Karpas-422 (cell line): ENCODE results near the gene PAK2. TPM values are rescaled to one million over a fixed set of nuclear protein-coding genes. Genes with fewer than 3 reads are reported as not detected.
A peak's percentile ranks its signal among the peaks of the same experiment; 100 is the strongest.
"Not testable (repeated sequence)": the region's sequence is repeated elsewhere in the genome, so short reads cannot be mapped to it uniquely, and the experiment has no call there.

Experiments
- DNase-seq: peaks from one replicate; pipeline ENCODE4 v3.0.0-alpha.2; 2015
- H2AFZ ChIP-seq: fragments of 200-600 bp; sonication (generic); 2 replicates; pipeline ENCODE4 v1.6.1; 2014; ENCODE audit warnings: antibody characterized with exemption, low read length, mixed read lengths
- H3K27ac ChIP-seq: fragments of 200-600 bp; sonication (generic); 2 replicates; pipeline ENCODE4 v1.5.1; 2014; ENCODE audit warnings: mild to moderate bottlenecking, low read length, moderate library complexity
- H3K27me3 ChIP-seq: fragments of 200-600 bp; sonication (generic); 2 replicates; pipeline ENCODE4 v1.6.1; 2014; ENCODE audit warnings: low read length, mixed read lengths
- H3K36me3 ChIP-seq: fragments of 200-600 bp; sonication (generic); 2 replicates; pipeline ENCODE4 v1.6.1; 2014; ENCODE audit warnings: low read length, mixed read lengths; ENCODE audit not compliant: insufficient read depth
- H3K4me1 ChIP-seq: fragments of 200-600 bp; sonication (generic); 2 replicates; pipeline ENCODE4 v1.6.1; 2014; ENCODE audit warnings: mild to moderate bottlenecking, low read length, mixed read lengths
- H3K4me2 ChIP-seq: fragments of 200-600 bp; sonication (generic); 2 replicates; pipeline ENCODE4 v1.6.1; 2014; ENCODE audit warnings: low read length, low read depth, mild to moderate bottlenecking; ENCODE audit not compliant: poor library complexity, severe bottlenecking
- H3K4me3 ChIP-seq: fragments of 200-600 bp; sonication (generic); 2 replicates; pipeline ENCODE4 v1.5.1; 2014; ENCODE audit warnings: mild to moderate bottlenecking, antibody characterized with exemption, low read length, mixed read lengths
- H3K79me2 ChIP-seq: fragments of 200-600 bp; sonication (generic); 2 replicates; pipeline ENCODE4 v1.6.1; 2014; ENCODE audit warnings: mild to moderate bottlenecking, low read length, mixed read lengths
- H3K9ac ChIP-seq: fragments of 200-600 bp; sonication (generic); 2 replicates; pipeline ENCODE4 v1.6.0; 2014; ENCODE audit warnings: low read length
- H3K9me2 ChIP-seq: fragments of 200-600 bp; sonication (generic), shearing (Covaris generic); replicated peaks from 2 replicates; pipeline ENCODE4 v1.6.0; 2014; ENCODE audit warnings: mild to moderate bottlenecking, low read length, moderate library complexity; ENCODE audit not compliant: insufficient read depth
- H3K9me3 ChIP-seq: fragments of 300-700, 200-600 bp; sonication (generic); 2 replicates; pipeline ENCODE4 v1.6.1; 2014; ENCODE audit warnings: low read length, mixed read lengths
- H4K20me1 ChIP-seq: fragments of 200-600 bp; sonication (generic); 2 replicates; pipeline ENCODE4 v1.6.1; 2014; ENCODE audit warnings: mild to moderate bottlenecking, antibody characterized with exemption, low read length, low read depth; ENCODE audit not compliant: insufficient read depth
- total RNA-seq: library from RNA; depleted of rRNA; stranded (reverse); fragments of >200 nt; shearing (Covaris generic); gene quantifications from 2 replicates; pipeline ENCODE4 v1.2.3, GENCODE V29; 2014; ENCODE audit warnings: low replicate concordance

Gene PAK2
- total RNA-seq, 1 experiment from 2014 or later = 102 TPM

DNA sequence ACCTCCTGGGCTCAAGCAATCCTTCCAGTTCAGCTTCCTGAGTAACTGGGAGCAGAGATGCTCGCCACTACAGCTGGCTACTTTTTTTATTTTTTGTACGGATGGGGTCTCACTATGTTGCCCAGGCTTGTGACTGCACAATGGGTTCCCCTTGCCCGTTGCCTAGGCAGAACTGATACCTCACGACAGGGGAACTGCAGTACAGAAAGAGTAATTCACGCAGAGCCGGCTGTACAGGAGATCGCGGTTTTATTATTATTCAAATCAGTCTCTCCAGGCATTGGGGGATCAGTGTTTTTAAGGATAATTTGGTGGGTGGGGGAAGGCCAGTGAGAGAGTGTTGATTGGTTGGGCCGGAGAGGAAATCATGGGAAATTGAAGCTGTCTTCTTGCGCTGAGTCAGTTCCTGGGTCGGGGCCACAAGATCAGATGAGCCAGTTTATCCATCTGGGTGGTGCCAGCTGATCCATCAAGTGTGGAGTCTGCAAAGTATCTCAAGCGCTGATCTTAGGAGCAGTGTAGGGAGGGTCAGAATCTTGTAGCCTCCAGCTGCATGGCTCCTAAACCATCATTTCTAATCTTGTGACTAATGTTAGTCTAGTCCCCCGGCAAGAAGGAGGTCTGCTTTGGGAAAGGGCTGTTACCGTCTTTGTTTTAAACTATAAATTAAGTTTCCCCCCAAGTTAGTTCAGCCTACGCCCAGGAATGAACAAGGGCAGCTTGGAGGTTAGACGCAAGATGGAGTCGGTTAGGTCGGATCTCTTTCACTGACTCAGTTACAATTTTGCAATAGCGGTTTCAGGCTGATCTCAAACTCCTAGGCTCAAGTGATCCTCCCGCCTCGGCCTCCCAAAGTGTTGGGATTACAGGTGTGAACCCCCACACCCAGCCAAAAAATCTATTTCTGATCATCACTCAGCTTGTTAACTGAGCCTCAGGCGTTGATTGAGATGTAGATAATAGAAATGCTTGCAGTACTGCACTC is 104.9 kb downstream of the PAK2 start:
- H4K20me1 ChIP-seq, H3K27me3 ChIP-seq, H3K36me3 ChIP-seq, DNase-seq, H3K4me3 ChIP-seq, H2AFZ ChIP-seq, H3K9me2 ChIP-seq, H3K9me3 ChIP-seq, H3K4me1 ChIP-seq, H3K27ac ChIP-seq, H3K9ac ChIP-seq, H3K79me2 ChIP-seq, H3K4me2 ChIP-seq: not testable (repeated sequence)

DNA sequence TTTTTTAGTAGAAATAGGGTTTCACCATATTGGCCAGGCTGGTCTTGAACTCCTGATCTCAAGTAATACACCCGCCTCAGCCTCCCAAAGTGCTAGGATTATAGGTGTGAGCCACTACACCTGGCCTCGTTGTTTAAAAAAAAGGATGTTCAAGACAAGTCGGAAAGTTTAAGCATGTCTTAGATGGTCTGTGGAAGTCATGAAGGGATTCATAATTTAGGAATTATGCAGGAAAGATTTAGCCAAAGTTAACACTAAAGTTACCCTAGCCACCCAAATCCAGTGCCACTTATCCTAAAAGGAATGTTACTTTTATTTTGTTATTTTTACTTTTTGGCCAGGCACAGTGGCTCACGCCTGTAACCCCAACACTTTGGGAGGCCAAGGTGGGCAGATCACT is 108.7 kb downstream of the PAK2 start:
- not testable (repeated sequence) for H3K79me2 ChIP-seq, DNase-seq, H3K27ac ChIP-seq, H3K4me3 ChIP-seq, H3K9ac ChIP-seq, H2AFZ ChIP-seq, H3K9me3 ChIP-seq, H3K27me3 ChIP-seq, H3K4me2 ChIP-seq, H3K9me2 ChIP-seq, H3K36me3 ChIP-seq, H4K20me1 ChIP-seq, H3K4me1 ChIP-seq

- Histone ChIP-seq H3K4me3 (no peak overlapping the region), H3K4me1 (0 out of 2 replicates have a peak, but pooled peaks cover 3% of the 10 kb centered on the region), H3K9me3 (no peaks in the 10 kb centered on the region; the same call in 1 of the 2 replicates), H3K36me3 (no peaks in the 10 kb centered on the region), H2AFZ (no peak overlapping the region), H3K27ac (no peak overlapping the region), H3K27me3 (no peaks in the 10 kb centered on the region), H3K79me2 (no peaks in the 10 kb centered on the region), H3K9ac (no peak overlapping the region), H3K4me2 (no peak overlapping the region), H3K9me2 (no peaks in the 10 kb centered on the region), H4K20me1 (no peaks in the 10 kb centered on the region)
- DNase-seq = no peak
Observed at GRCh38 chr3:196849180-196849741, 109.6 kb downstream of the PAK2 start.

GRCh38 chr3:196863000-196863399 is 123.3 kb downstream of the PAK2 start:
- H3K27ac ChIP-seq, H2AFZ ChIP-seq, H3K4me1 ChIP-seq, H3K4me3 ChIP-seq, H3K9me3 ChIP-seq, H3K4me2 ChIP-seq, H4K20me1 ChIP-seq, H3K36me3 ChIP-seq, H3K9me2 ChIP-seq, H3K9ac ChIP-seq, H3K79me2 ChIP-seq, H3K27me3 ChIP-seq: not testable (repeated sequence)
- peak; percentile 67 for DNase-seq

- Histone ChIP-seq H3K36me3 (peaks cover 12% of the 10 kb centered on the region), H3K4me2 (peak overlapping the region; percentile 94), H3K4me1 (peaks cover 31% of the 10 kb centered on the region), H3K27ac (no peak overlapping the region), H2AFZ (peak overlapping the region; percentile 49), H3K9me2 (no peaks in the 10 kb centered on the region), H3K4me3 (peak overlapping the region; percentile 85), H4K20me1 (peaks cover 23% of the 10 kb centered on the region; the same call in 1 of the 2 replicates), H3K27me3 (no peaks in the 10 kb centered on the region), H3K9ac (peak overlapping the region; percentile 82), H3K9me3 (no peaks in the 10 kb centered on the region), H3K79me2 (peaks cover 44% of the 10 kb centered on the region)
- no peak for DNase-seq
Observed at GRCh38 chr3:196867155-196867506, 127.5 kb downstream of the PAK2 start.

GRCh38 chr3:196867507-196868296 is 128.0 kb downstream of the PAK2 start, which contains the start of gene SENP5:
TSS of gene SENP5 (plus strand) at chr3:196867920. CDS start at chr3:196885182, 17,262 bp downstream.
- Histone ChIP-seq H2AFZ (peak within 1 kb of the TSS; percentile 49), H3K4me1 (peaks cover 37% of the 10 kb centered on the region), H3K9me2 (no peaks in the 10 kb centered on the region), H3K79me2 (peaks cover 50% of the 10 kb centered on the region), H3K4me3 (peak within 1 kb of the TSS; percentile 85), H3K9ac (peak within 1 kb of the TSS; percentile 82), H3K9me3 (no peaks in the 10 kb centered on the region), H4K20me1 (peaks cover 26% of the 10 kb centered on the region; the same call in 1 of the 2 replicates), H3K27ac (peak within 1 kb of the TSS; percentile 32; the same call in 1 of the 2 replicates), H3K27me3 (no peaks in the 10 kb centered on the region), H3K36me3 (peaks cover 12% of the 10 kb centered on the region), H3K4me2 (peak within 1 kb of the TSS; percentile 94)
- peak; percentile 98 for DNase-seq

- Histone ChIP-seq H3K4me1 (peaks cover 38% of the 10 kb centered on the region), H2AFZ (0 out of 2 replicates have a peak overlapping the region, but pooled peaks have one; percentile 18), H3K9me3 (no peaks in the 10 kb centered on the region), H3K4me2 (peak overlapping the region; percentile 94), H3K36me3 (peaks cover 12% of the 10 kb centered on the region), H3K27ac (peak overlapping the region; percentile 32; the same call in 1 of the 2 replicates), H3K9ac (peak overlapping the region; percentile 82), H3K4me3 (peak overlapping the region; percentile 85), H3K9me2 (no peaks in the 10 kb centered on the region), H4K20me1 (peaks cover 26% of the 10 kb centered on the region; the same call in 1 of the 2 replicates), H3K27me3 (no peaks in the 10 kb centered on the region), H3K79me2 (peaks cover 56% of the 10 kb centered on the region)
- peak; percentile 72 for DNase-seq
Observed at GRCh38 chr3:196868297-196868661, 128.6 kb downstream of the PAK2 start.

- Histone ChIP-seq H3K9me2 (no peaks in the 10 kb centered on the region), H3K9me3 (no peaks in the 10 kb centered on the region), H3K4me2 (no peak overlapping the region), H3K9ac (no peak overlapping the region), H3K79me2 (peaks cover 95% of the 10 kb centered on the region), H3K27me3 (no peaks in the 10 kb centered on the region), H4K20me1 (peaks cover 36% of the 10 kb centered on the region), H3K36me3 (peaks cover 12% of the 10 kb centered on the region), H3K4me1 (peaks cover 33% of the 10 kb centered on the region), H2AFZ (no peak overlapping the region), H3K4me3 (no peak overlapping the region), H3K27ac (no peak overlapping the region)
- no peak for DNase-seq
Observed at GRCh38 chr3:196872316-196872715, 132.7 kb downstream of the PAK2 start.
